Measurements from ENCODE around the gene MARVELD2.

The MARVELD2 gene

DNA sequence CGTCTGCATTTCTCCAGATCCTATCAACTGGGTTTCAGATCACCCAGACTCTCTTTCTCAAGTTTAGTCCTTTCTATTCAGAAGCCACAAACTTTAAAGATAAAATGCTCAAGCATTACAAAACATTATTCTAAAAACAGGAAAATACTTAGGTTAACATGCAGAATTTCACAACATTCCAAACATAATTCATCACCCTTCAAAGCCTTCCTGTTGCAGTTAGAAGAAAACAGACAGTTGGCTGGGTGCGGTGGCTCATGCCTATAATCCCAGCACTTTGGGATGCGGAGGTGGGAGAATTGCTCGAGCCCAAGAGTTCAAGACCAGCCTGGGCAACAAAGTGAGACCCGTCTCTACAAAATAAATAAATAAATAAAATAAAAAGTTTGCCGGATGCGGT is 70.0 kb downstream of the MARVELD2 start:
- no peak overlapping the region for H3K4me3 ChIP-seq (ENCODE audit: low read depth, low read length)
- no peak overlapping the region for H3K9ac ChIP-seq
- no peak overlapping the region for H3K27ac ChIP-seq
- no peaks in the 10 kb centered on the region for H3K27me3 ChIP-seq (ENCODE audit: control insufficient read depth, insufficient read depth, low read length)
- H3K4me2 ChIP-seq (ENCODE audit: low read length), result no peak overlapping the region
- H3K79me2 ChIP-seq, result no peaks in the 10 kb centered on the region
- no peaks in the 10 kb centered on the region for H3K9me3 ChIP-seq (ENCODE audit: control insufficient read depth, low read length)
- H3K36me3 ChIP-seq (ENCODE audit: control insufficient read depth, insufficient read depth, low read length), result no peaks in the 10 kb centered on the region
- TF ChIP-seq, protein P1, sequence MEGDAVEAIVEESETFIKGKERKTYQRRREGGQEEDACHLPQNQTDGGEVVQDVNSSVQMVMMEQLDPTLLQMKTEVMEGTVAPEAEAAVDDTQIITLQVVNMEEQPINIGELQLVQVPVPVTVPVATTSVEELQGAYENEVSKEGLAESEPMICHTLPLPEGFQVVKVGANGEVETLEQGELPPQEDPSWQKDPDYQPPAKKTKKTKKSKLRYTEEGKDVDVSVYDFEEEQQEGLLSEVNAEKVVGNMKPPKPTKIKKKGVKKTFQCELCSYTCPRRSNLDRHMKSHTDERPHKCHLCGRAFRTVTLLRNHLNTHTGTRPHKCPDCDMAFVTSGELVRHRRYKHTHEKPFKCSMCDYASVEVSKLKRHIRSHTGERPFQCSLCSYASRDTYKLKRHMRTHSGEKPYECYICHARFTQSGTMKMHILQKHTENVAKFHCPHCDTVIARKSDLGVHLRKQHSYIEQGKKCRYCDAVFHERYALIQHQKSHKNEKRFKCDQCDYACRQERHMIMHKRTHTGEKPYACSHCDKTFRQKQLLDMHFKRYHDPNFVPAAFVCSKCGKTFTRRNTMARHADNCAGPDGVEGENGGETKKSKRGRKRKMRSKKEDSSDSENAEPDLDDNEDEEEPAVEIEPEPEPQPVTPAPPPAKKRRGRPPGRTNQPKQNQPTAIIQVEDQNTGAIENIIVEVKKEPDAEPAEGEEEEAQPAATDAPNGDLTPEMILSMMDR (IDR thresholded peaks at IDR 0.05), result no peak
- H3K4me1 ChIP-seq, result no peaks in the 10 kb centered on the region
- H2AFZ ChIP-seq, result no peak overlapping the region

DNA sequence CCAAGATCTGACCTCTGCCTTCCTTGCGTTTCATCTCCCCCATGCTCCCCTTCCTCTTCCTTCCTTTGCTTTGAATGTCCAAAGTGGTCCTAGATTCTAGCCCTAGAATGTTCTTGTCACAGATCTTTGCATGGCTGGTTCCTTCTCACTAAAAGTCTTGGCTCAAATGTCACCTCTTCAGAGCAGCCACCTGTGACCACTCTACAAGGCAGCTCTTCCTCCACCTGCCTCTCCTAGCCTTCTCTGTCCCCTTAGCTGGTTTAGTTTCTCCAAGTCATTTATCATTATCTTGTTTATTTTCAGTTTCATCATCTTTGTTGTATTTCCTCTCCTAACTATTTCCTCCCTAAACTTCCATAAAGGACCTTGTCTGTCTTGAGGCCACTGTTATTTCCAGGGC is 70.6 kb downstream of the MARVELD2 start:
- TF ChIP-seq, protein P1 (IDR thresholded peaks at IDR 0.05), result no peak
- H3K79me2 ChIP-seq, result no peaks in the 10 kb centered on the region
- H3K27me3 ChIP-seq (ENCODE audit: control insufficient read depth, insufficient read depth, low read length), result no peaks in the 10 kb centered on the region
- no peak overlapping the region for H3K4me3 ChIP-seq (ENCODE audit: low read depth, low read length)
- no peaks in the 10 kb centered on the region for H3K4me1 ChIP-seq
- no peak overlapping the region for H2AFZ ChIP-seq
- no peak overlapping the region for H3K9ac ChIP-seq
- H3K27ac ChIP-seq, result no peak overlapping the region
- no peaks in the 10 kb centered on the region for H3K9me3 ChIP-seq (ENCODE audit: control insufficient read depth, low read length)
- H3K36me3 ChIP-seq (ENCODE audit: control insufficient read depth, insufficient read depth, low read length), result no peaks in the 10 kb centered on the region
- H3K4me2 ChIP-seq (ENCODE audit: low read length), result no peak overlapping the region

DNA sequence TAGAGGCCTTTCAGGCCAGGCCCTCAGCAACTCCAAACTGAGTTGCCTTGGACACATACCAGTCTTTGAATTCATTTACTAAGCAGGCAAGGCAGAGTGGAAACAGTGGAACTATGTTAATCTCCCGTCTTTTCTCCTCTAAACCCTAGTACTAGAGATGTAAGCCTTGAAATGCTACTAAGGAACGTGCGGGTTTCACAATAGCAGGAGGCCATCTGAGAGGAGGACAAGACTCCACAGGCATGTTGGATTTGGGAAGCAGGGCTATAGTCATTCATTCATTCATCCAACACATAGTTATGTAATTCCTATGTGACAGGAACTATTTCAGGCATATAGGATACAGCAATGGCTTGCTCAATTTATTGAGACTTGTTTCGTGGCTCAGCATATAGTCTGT is 74.3 kb downstream of the MARVELD2 start:
- no peak overlapping the region for H3K4me3 ChIP-seq (ENCODE audit: low read depth, low read length)
- TF ChIP-seq, protein P1 (IDR thresholded peaks at IDR 0.05), result no peak
- no peak overlapping the region for H3K27ac ChIP-seq
- peak overlapping the region; percentile 9 for H2AFZ ChIP-seq
- H3K4me2 ChIP-seq (ENCODE audit: low read length), result no peak overlapping the region
- no peaks in the 10 kb centered on the region for H3K9me3 ChIP-seq (ENCODE audit: control insufficient read depth, low read length)
- no peaks in the 10 kb centered on the region for H3K4me1 ChIP-seq
- H3K36me3 ChIP-seq (ENCODE audit: control insufficient read depth, insufficient read depth, low read length), result no peaks in the 10 kb centered on the region
- no peaks in the 10 kb centered on the region for H3K27me3 ChIP-seq (ENCODE audit: control insufficient read depth, insufficient read depth, low read length)
- H3K9ac ChIP-seq, result no peak overlapping the region
- H3K79me2 ChIP-seq, result no peaks in the 10 kb centered on the region

DNA sequence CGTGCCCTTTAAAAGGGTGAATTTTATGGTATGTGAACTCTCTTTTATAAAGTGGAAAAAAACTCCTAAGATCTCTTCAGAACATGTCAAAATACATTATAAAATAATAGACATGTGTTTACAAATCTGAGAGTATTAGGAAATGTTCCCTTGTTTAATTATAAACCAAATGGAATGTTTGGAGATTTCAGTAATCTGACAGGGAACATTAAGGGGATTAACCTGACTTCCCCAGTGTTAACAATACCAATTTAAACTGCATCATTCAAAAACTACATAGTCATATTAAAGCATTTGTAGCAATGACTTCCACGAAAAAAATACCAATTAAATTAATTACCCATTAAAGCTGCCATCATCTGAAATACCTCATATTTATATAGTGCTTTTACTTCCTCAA is 76.1 kb downstream of the MARVELD2 start:
- no peak overlapping the region for H3K4me2 ChIP-seq (ENCODE audit: low read length)
- no peak overlapping the region for H3K4me3 ChIP-seq (ENCODE audit: low read depth, low read length)
- no peaks in the 10 kb centered on the region for H3K4me1 ChIP-seq
- no peaks in the 10 kb centered on the region for H3K9me3 ChIP-seq (ENCODE audit: control insufficient read depth, low read length)
- H3K27me3 ChIP-seq (ENCODE audit: control insufficient read depth, insufficient read depth, low read length), result no peaks in the 10 kb centered on the region
- no peak overlapping the region for H2AFZ ChIP-seq
- TF ChIP-seq, protein P1 (IDR thresholded peaks at IDR 0.05), result no peak
- H3K36me3 ChIP-seq (ENCODE audit: control insufficient read depth, insufficient read depth, low read length), result no peaks in the 10 kb centered on the region
- H3K9ac ChIP-seq, result no peak overlapping the region
- H3K79me2 ChIP-seq, result peaks cover 3% of the 10 kb centered on the region
- no peak overlapping the region for H3K27ac ChIP-seq

DNA sequence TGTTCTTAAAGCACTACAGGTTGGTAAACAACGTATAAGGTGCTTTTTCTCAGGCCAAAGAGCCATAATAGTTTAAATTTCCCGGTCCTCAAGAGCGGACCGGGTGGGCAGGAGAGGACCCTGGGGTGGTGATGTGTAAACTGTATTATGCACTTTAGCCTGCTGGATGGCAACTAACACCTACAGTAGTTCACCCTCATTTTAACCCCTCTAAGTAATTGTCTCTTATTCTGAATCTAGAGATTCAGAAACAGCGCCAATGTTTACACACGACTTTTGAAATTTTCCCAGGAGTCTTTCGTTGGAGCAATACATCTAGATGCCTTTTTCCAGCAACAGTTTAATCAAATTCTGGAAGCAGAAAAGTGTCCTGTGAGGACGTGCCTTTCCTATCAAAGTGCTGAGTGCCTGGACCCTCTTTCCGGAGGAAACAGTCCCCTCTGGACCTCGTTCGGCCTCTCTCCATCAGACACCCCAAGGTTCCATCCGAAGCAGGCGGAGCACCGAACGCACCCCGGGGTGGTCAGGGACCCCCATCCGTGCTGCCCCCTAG is 77.0 kb downstream of the MARVELD2 start:
- Histone ChIP-seq H3K4me1 (no peaks in the 10 kb centered on the region), H2AFZ (peak overlapping the region; percentile 84), H3K9me3 (ENCODE audit: control insufficient read depth, low read length) (no peaks in the 10 kb centered on the region), H3K9ac (no peak overlapping the region), H3K27me3 (ENCODE audit: control insufficient read depth, insufficient read depth, low read length) (no peaks in the 10 kb centered on the region), H3K36me3 (ENCODE audit: control insufficient read depth, insufficient read depth, low read length) (no peaks in the 10 kb centered on the region), H3K27ac (peak overlapping the region; percentile 56), H3K4me2 (ENCODE audit: low read length) (peak overlapping the region; percentile 83), H3K79me2 (peaks cover 3% of the 10 kb centered on the region), H3K4me3 (ENCODE audit: low read depth, low read length) (peak overlapping the region; percentile 78)
- TF ChIP-seq, protein P1 (IDR thresholded peaks at IDR 0.05), result no peak

Data from parathyroid adenoma (tissue), 2 donors.